Limb (tissue), 2 donors: ENCODE measurements around the gene SLC25A38.

Source experiments
- DNase-seq, 2 donors: peaks; one replicate each; pipeline ENCODE4 v3.0.0-alpha.2; 2016; ENCODE audit errors: extremely low spot score in 2 of 2

The SLC25A38 gene

GRCh38 chr3:39433642-39434041 is 50.5 kb downstream of the SLC25A38 start:
- DNase-seq, result no peak

GRCh38 chr3:39434574-39434973 is 51.4 kb downstream of the SLC25A38 start:
- DNase-seq, result no peak

DNA sequence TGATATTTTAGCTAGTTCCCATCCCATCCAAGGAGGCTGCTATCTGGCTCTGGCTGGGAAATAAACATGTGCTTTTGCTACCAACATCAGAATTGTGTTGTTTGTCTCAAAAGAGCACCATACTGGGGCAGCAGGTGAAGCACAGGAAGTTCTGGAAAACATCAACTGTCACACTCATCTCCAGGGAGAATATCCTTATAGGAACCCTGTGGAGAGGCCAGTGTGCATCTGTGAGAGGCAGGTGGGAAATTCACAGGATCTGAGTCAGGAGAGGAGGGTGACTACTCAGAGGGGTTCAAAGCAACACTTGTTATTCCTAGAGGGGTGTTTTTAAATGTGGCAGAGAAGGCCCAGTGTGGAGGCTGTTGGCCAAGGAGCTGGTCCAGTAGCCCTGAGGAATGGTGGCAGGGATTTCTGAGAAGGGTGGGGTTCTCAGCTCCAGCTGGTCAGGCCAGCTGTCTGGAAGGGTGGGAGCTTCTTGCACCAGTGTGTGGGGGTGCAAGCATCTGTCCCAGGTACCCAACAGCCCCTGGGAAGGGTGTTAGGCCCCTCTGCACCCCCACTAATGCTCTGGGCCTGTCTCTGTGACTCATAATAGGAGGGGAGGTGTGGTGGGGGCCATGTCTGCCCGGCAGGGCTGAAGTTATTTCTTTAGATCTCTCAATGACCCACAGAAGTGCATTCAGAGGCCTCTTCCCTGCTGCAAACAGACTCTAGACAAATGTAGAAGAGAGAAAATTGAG is 52.0 kb downstream of the SLC25A38 start:
- no peak for DNase-seq

DNA sequence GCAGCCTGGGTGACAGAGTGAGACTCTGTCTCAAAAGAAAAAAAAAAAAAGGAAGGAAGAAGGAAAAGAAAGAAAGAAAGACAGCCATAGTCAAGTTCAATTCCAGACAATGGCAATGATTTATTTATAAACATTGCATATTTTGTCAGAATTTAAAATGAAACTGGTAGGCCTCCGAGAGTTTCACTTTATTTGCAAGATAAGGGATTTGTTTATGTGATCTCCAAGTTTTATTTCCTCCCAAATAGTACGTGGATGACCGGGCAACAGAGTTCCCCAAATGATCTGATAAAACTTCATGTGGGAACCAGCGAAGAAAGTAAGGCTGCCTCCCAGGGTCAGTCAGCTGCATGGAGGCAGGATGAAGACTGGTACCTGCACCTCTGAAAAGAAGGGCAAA is 55.7 kb downstream of the SLC25A38 start:
- DNase-seq, result no peak

DNA sequence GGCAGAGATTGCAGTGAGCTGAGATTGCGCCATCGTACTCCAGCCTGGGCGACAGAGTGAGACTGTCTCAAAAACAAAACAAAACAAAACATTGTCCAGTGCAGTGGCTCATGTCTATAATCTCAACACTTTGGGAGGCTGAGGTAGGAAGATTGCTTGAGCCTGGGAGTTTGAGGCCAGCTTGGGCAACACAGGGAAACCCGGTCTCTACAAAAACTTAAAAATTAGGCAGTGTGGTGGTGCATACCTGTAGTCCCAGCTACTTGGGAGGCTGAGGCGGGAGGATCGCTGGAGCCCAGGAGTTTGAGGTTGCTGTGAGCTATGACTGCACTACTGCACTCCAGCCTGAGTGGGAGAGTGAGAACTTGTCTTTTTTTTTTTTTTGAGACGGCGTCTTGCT is 57.1 kb downstream of the SLC25A38 start:
- no peak for DNase-seq

- DNase-seq, result no peak
Observed at GRCh38 chr3:39443530-39443929, 60.4 kb downstream of the SLC25A38 start.

DNA sequence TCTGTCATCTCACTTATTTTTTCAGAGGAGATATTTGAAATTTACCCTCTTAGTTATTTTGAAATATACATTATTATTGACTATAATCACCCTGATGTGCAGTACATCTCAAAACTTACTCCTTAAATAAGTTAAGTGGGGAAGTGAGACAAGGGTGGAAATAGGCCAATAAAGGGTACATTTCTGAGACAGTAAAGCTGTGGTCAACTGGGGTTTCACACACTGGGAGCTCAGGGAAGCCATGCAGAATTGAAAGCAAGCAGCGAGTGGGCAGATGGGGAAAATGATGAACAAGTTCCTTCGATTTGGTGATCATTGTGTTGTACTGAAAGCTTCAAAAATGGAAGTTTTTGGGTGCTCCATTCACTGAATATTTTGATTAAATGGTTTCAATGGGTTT is 62.8 kb downstream of the SLC25A38 start:
- no peak for DNase-seq

DNA sequence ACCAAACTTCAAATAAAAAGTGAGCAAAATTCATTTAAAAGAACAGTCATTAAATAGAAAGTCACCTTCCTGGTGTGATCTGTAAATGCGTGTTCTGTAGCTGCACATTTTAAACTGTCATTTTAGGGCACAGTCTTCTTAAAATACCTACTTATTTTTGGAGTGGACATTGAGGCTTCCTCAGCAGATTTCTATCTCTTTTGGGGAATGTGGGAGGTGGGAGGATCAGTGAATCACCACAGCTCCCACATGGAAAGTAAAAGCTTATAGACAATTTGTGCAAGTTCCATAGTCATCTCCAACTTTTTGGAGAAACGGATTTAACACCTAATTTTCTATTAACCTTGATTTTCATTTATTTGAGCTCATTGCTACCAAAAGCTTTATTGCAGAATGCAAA is 63.3 kb downstream of the SLC25A38 start:
- DNase-seq, result no peak
